B cell (primary cell): ENCODE results near the gene TTC24. TPM values are rescaled to one million over a fixed set of nuclear protein-coding genes. Genes with fewer than 3 reads are reported as not detected.

Experiments
- ATAC-seq: fragments of 200-7000 bp; cut with Tn5 transposase; one replicate; pipeline ENCODE4 v1.10.0; 2021; ENCODE audit warnings: low read depth, mild to moderate bottlenecking, moderate number of reproducible peaks, moderate library complexity
- CTCF ChIA-PET: fragments of 350-600 bp; sonication (Branson Sonifier 250); formaldehyde crosslinking; loops from one replicate; lab custom pipeline; 2021; ENCODE audit warnings: antibody characterized with exemption, inconsistent platforms; lab: Charles Lee
- POLR2A ChIA-PET: fragments of 350-600 bp; sonication (Branson Sonifier 250); formaldehyde crosslinking; loops from one replicate; lab custom pipeline; 2021; ENCODE audit warnings: antibody characterized with exemption; lab: Charles Lee
- DNase-seq: peaks from one replicate; pipeline ENCODE4 v3.0.0; 2013
- H2AFZ ChIP-seq: 2 replicates; pipeline ENCODE4 v1.6.1; 2012; ENCODE audit warnings: mild to moderate bottlenecking, low read depth, low read length; ENCODE audit not compliant: insufficient read depth, poor library complexity, severe bottlenecking
- H3K27ac ChIP-seq, 2 donors: 1 replicate in 1 of 2; 2 replicates in 1 of 2; pipeline ENCODE4 v1.5.1; 2012 to 2013; ENCODE audit warnings: low read length in 2 of 2, mild to moderate bottlenecking in 2 of 2, moderate library complexity in 1 of 2
- H3K27me3 ChIP-seq, 4 experiments: fragments of 200-600 bp in 1 of 4; sonication (generic) in 1 of 4; replicated peaks in 1 of 4; 1 replicate in 2 of 4; 2 replicates in 2 of 4; pipeline versions ENCODE4 v1.6.1 to v1.7.0; 2013 to 2016; ENCODE audit warnings: low read length in 3 of 4, mild to moderate bottlenecking in 2 of 4, mixed read lengths in 1 of 4, moderate library complexity in 1 of 4; ENCODE audit not compliant: insufficient read depth in 4 of 4, control insufficient read depth in 3 of 4; ENCODE audit errors: control extremely low read depth in 1 of 4
- H3K36me3 ChIP-seq, 2 experiments: replicated peaks in 1 of 2; 1 replicate in 1 of 2; 2 replicates in 1 of 2; pipeline versions ENCODE4 v1.6.1 to v1.7.1; 2013; ENCODE audit warnings: low read length in 1 of 2; ENCODE audit not compliant: insufficient read depth in 2 of 2, control insufficient read depth in 1 of 2; ENCODE audit errors: control extremely low read depth in 1 of 2, extremely low read depth in 1 of 2
- H3K4me1 ChIP-seq, 2 donors: fragments of 200-600 bp in 1 of 2; sonication (generic) in 1 of 2; 1 replicate in 1 of 2; 2 replicates in 1 of 2; pipeline versions ENCODE4 v1.5.1 to v1.6.1; 2013 to 2017; ENCODE audit warnings: low read length in 2 of 2; ENCODE audit not compliant: control insufficient read depth in 2 of 2, insufficient read depth in 2 of 2
- H3K4me2 ChIP-seq: replicated peaks from 2 replicates; pipeline ENCODE3; 2012; ENCODE audit warnings: mild to moderate bottlenecking, low read depth, low read length; ENCODE audit not compliant: poor library complexity, severe bottlenecking
- H3K4me3 ChIP-seq, 5 experiments: fragments of 200-600 bp in 1 of 5; sonication (generic) in 1 of 5; 1 replicate in 3 of 5; 2 replicates in 2 of 5; pipeline versions ENCODE4 v1.5.1 to v1.7.0; 2011 to 2016; ENCODE audit warnings: low read length in 4 of 5, mild to moderate bottlenecking in 4 of 5, low read depth in 2 of 5, control low read depth in 1 of 5, moderate library complexity in 1 of 5; ENCODE audit not compliant: insufficient read depth in 1 of 5; ENCODE audit errors: control extremely low read depth in 1 of 5, extremely low read depth in 1 of 5
- H3K79me2 ChIP-seq: fragments of 200-600 bp; sonication (generic); one replicate; pipeline ENCODE4 v1.6.0; 2016; ENCODE audit warnings: low read length; ENCODE audit not compliant: control insufficient read depth, insufficient read depth
- H3K9ac ChIP-seq: fragments of 200-600 bp; sonication (generic); 2 replicates; pipeline ENCODE4 v1.6.1; 2017; ENCODE audit warnings: mild to moderate bottlenecking, low read length, moderate library complexity
- H3K9me3 ChIP-seq, 3 donors: one replicate each; pipeline versions ENCODE4 v1.6.1 to v1.7.1; 2013; ENCODE audit warnings: low read length in 2 of 3; ENCODE audit not compliant: control insufficient read depth in 2 of 3, insufficient read depth in 1 of 3; ENCODE audit errors: control extremely low read depth in 1 of 3
- H4K20me1 ChIP-seq: 2 replicates; pipeline ENCODE4 v1.6.0; 2012; ENCODE audit warnings: mild to moderate bottlenecking, low read length; ENCODE audit not compliant: insufficient read depth, control insufficient read depth, poor library complexity, severe bottlenecking
- H3K27ac Mint-ChIP-seq: one replicate; pipeline ENCODE4 v1.8.0; 2021; ENCODE audit warnings: mixed read lengths
- H3K27me3 Mint-ChIP-seq: one replicate; pipeline ENCODE4 v1.8.0; 2021; ENCODE audit warnings: mixed read lengths
- H3K4me1 Mint-ChIP-seq: one replicate; pipeline ENCODE4 v1.8.0; 2021; ENCODE audit warnings: mixed read lengths
- H3K4me3 Mint-ChIP-seq: one replicate; pipeline ENCODE4 v1.8.0; 2021; ENCODE audit warnings: mixed read lengths
- H3K9me3 Mint-ChIP-seq: one replicate; pipeline ENCODE4 v1.8.0; 2022; ENCODE audit warnings: mixed read lengths; ENCODE audit not compliant: insufficient read depth
- CTCF ChIP-seq: fragments of 200-600 bp; IDR thresholded peaks from one replicate; pipeline ENCODE4 v1.8.0; 2022; ENCODE audit warnings: antibody characterized with exemption, mild to moderate bottlenecking
- EZH2 ChIP-seq: IDR thresholded peaks from 2 replicates; pipeline ENCODE4 v1.6.1; 2012; ENCODE audit warnings: borderline replicate concordance, low read depth, mild to moderate bottlenecking, moderate library complexity, low read length; ENCODE audit not compliant: insufficient read depth, poor library complexity, severe bottlenecking
- WGBS: methylation state at CpG from one replicate; pipeline ENCODE4 v1.1.5; 2013; ENCODE audit warnings: missing lambda C conversion rate; ENCODE audit not compliant: insufficient coverage; 5-methylcytosine and 5-hydroxymethylcytosine counted together
- intact Hi-C: fragments of 100-400 bp; cut with micrococcal nuclease; formaldehyde crosslinking; loops from one replicate; pipeline ENCODE4 v1.10.0; 2022
- polyA plus RNA-seq: library from polyadenylated mRNA; depleted of rRNA; stranded (reverse); fragments of >200 nt; gene quantifications from 2 replicates; pipeline ENCODE4 v1.2.3, GENCODE V29; 2012
- total RNA-seq, 2 donors: library from RNA; stranded (reverse); fragments of 120-200 nt in 1 of 2; gene quantifications; 1 replicate in 1 of 2; 2 replicates in 1 of 2; pipeline versions ENCODE4 v1.2.3 to v1.2.4, GENCODE V29; 2013 to 2022

Gene TTC24
- total and polyA plus RNA-seq, 2 donors (not counting 1 experiment from before 2014, with no cell fraction given): 24.3 to 29.8 TPM

GRCh38 chr1:156566436-156566835 is 13.1 kb upstream of the TTC24 start:
- POLR2A ChIA-PET: interaction anchor here (0.7 kb wide), 1 partner anchor 426 kb away, joined by 4 read pairs; no protein-coding TSS in a partner anchor
- no peaks in the 10 kb centered on the region for H4K20me1 ChIP-seq
- H3K4me3 ChIP-seq: no peak overlapping the region
- no peak overlapping the region for H3K4me2 ChIP-seq
- H3K4me1 Mint-ChIP-seq: peaks cover 2% of the 10 kb centered on the region
- no peaks in the 10 kb centered on the region for H3K9me3 ChIP-seq
- no peaks in the 10 kb centered on the region for H3K79me2 ChIP-seq
- no peaks in the 10 kb centered on the region for H3K4me1 ChIP-seq
- CTCF ChIA-PET: interaction anchor here (0.6 to 1.7 kb wide), 4 partner anchors 11 to 159 kb away, joined by 3 to 5 read pairs (median 3); no protein-coding TSS in a partner anchor
- H3K27ac ChIP-seq: no peak overlapping the region
- no peak overlapping the region for H3K4me3 Mint-ChIP-seq
- 94% methylated on average over 4 of the region's 4 CpGs for WGBS
- DNase-seq: no peak
- no peak overlapping the region for H3K27ac Mint-ChIP-seq
- TF ChIP-seq CTCF (no peak), EZH2 (no peak)
- ATAC-seq: no peak
- peaks cover 0 to 14% (median 4%) of the 10 kb centered on the region in 4 experiments for H3K27me3 ChIP-seq
- H3K27me3 Mint-ChIP-seq: peaks cover 9% of the 10 kb centered on the region
- no peaks in the 10 kb centered on the region for H3K9me3 Mint-ChIP-seq
- H2AFZ ChIP-seq: no peak overlapping the region
- no peak overlapping the region for H3K9ac ChIP-seq
- intact Hi-C loops: no loop called here
- H3K36me3 ChIP-seq: no peaks in the 10 kb centered on the region

DNA sequence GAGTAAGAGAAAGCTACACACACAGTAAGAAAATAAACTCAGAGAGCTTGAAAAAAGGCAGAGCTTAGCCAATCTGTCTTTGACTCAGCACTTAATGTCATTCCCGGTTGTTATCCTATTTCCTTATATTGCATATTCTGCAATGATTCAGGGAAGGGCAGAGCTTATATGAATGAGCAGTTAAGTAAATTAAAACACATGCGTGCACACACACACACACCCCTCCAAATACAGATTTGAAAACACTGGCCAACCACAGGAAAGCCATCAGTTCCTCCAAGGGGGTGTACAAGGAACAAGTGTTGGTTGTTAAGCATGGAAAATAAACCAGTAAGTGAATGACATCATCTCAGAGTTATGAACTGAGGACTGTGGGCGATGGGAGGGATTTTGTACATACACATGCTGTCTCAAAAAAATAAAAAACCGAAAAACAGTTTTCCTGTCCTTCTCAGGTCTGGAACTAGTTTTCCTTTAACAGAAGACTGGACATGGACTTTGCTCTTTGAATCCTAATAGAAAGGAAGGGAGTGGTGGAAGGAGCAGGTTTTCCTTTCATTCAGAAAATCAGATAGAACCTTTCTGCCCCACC is 8.2 kb upstream of the TTC24 start:
- Histone ChIP-seq H4K20me1 (no peaks in the 10 kb centered on the region), H3K9me3 (peaks cover 0 to 2% (median 0%) of the 10 kb centered on the region in 3 donors), H3K4me3 (no peak overlapping the region), H3K79me2 (no peaks in the 10 kb centered on the region), H3K27ac (no peak overlapping the region), H3K4me2 (peak overlapping the region; percentile 77), H2AFZ (no peak overlapping the region), H3K9ac (no peak overlapping the region), H3K27me3 (peaks cover 0 to 32% (median 14%) of the 10 kb centered on the region in 4 experiments), H3K36me3 (no peaks in the 10 kb centered on the region), H3K4me1 (peaks cover 13 to 14% of the 10 kb centered on the region in 2 donors)
- H3K9me3 Mint-ChIP-seq: no peaks in the 10 kb centered on the region
- no peak for DNase-seq
- no peak overlapping the region for H3K27ac Mint-ChIP-seq
- POLR2A ChIA-PET: interaction anchor here (0.7 kb wide), 1 partner anchor 114 kb away, joined by 3 read pairs; no protein-coding TSS in a partner anchor
- peak overlapping the region; percentile 85 for H3K4me3 Mint-ChIP-seq
- intact Hi-C loops: loop anchor here (5.0 kb wide), 1 partner anchor 36 kb away; no protein-coding TSS in a partner anchor
- CTCF ChIA-PET: interaction anchor here (0.6 to 2.1 kb wide), 9 partner anchors 10 to 186 kb away, joined by 3 to 9 read pairs (median 3); partner anchors contain the start of gene MEF2D
- H3K4me1 Mint-ChIP-seq: peaks cover 13% of the 10 kb centered on the region
- peaks cover 23% of the 10 kb centered on the region for H3K27me3 Mint-ChIP-seq
- ATAC-seq: no peak
- WGBS: no CpG with 5 or more reads among the region's 4 CpGs
- no peak for TF ChIP-seq EZH2
